HepG2 (cell line): ENCODE results near the gene P3R3URF. TPM values are rescaled to one million over a fixed set of nuclear protein-coding genes. Genes with fewer than 3 reads are reported as not detected.

Experiments
- ATAC-seq: fragments of 200-7000 bp; cut with Tn5 transposase; 3 replicates; pipeline ENCODE4 v1.9.1; 2020; ENCODE audit warnings: mild to moderate bottlenecking, moderate library complexity
- BruUV-seq: library from RNA; stranded (reverse); fragments of 400-500 nt; replicated peaks from 2 replicates; lab custom pipeline; 2021; lab: Mats Ljungman, UMichigan
- CTCF ChIA-PET: fragments of 300-600 bp; formaldehyde crosslinking; extraction: SDS; loops from one replicate; lab custom pipeline; 2021; ENCODE audit warnings: low total read pairs, inconsistent platforms, low intra/inter-chr PET ratio; lab: Yijun Ruan, JAX
- POLR2A ChIA-PET: fragments of 350-600 bp; sonication (Branson Sonifier 250); formaldehyde crosslinking; loops from one replicate; lab custom pipeline; 2020; ENCODE audit warnings: antibody characterized with exemption, inconsistent platforms; lab: Yijun Ruan, JAX
- DNase-seq: peaks from one replicate; pipeline ENCODE4 v3.0.0-alpha.2; 2015; ENCODE audit warnings: low spot score
- FAIRE-seq: peaks from 3 replicates; lab custom pipeline; 2011; peaks lifted over from hg19 to GRCh38; lab: Jason Lieb, UNC
- H2AFZ ChIP-seq: one replicate; pipeline ENCODE4 v1.6.1; 2011; ENCODE audit warnings: low read length, inconsistent platforms
- H3K27ac ChIP-seq: fragments of 300-600 bp; 3 replicates; pipeline ENCODE4 v1.8.0; 2011; ENCODE audit warnings: mixed run types, mild to moderate bottlenecking, mixed read lengths, low read length, inconsistent platforms; ENCODE audit not compliant: insufficient read depth; ENCODE audit errors: extremely low read length
- H3K27me3 ChIP-seq, 2 experiments: fragments of 200-600 bp in 1 of 2; 2 replicates in 1 of 2; 3 replicates in 1 of 2; pipeline versions ENCODE4 v1.6.0 to v1.8.0; 2011; ENCODE audit warnings: low read length in 2 of 2, mild to moderate bottlenecking in 2 of 2, moderate library complexity in 2 of 2, inconsistent platforms in 1 of 2; ENCODE audit not compliant: insufficient read depth in 2 of 2, control insufficient read depth in 1 of 2
- H3K36me3 ChIP-seq, 2 experiments: fragments of 200-600 bp in 1 of 2; replicated peaks in 1 of 2; 2 replicates in 1 of 2; 3 replicates in 1 of 2; pipeline versions ENCODE4 v1.5.1 to v1.8.0; 2011; ENCODE audit warnings: low read length in 2 of 2, inconsistent platforms in 1 of 2; ENCODE audit not compliant: insufficient read depth in 2 of 2, control insufficient read depth in 1 of 2
- H3K4me1 ChIP-seq: 2 replicates; pipeline ENCODE4 v1.5.1; 2012; ENCODE audit warnings: low read length, inconsistent platforms; ENCODE audit not compliant: insufficient read depth
- H3K4me2 ChIP-seq: 2 replicates; pipeline ENCODE4 v1.6.0; 2011; ENCODE audit warnings: low read depth, low read length, inconsistent platforms
- H3K4me3 ChIP-seq, 3 experiments: fragments of 200-600 bp in 1 of 3; sonication (generic), shearing (Covaris generic) in 1 of 3; replicated peaks in 1 of 3; 2 replicates each; pipeline ENCODE4 v1.5.1; 2011 to 2016; ENCODE audit warnings: low read length in 3 of 3, inconsistent platforms in 2 of 3, low read depth in 2 of 3, mild to moderate bottlenecking in 2 of 3, control low read depth in 1 of 3, mixed read lengths in 1 of 3; ENCODE audit not compliant: insufficient read depth in 1 of 3
- H3K79me2 ChIP-seq: one replicate; pipeline ENCODE4 v1.6.1; 2011; ENCODE audit warnings: low read length, inconsistent platforms; ENCODE audit not compliant: insufficient read depth
- H3K9ac ChIP-seq: 2 replicates; pipeline ENCODE4 v1.6.0; 2011; ENCODE audit warnings: mild to moderate bottlenecking, low read depth, low read length, inconsistent platforms; ENCODE audit not compliant: insufficient read depth
- H3K9me3 ChIP-seq: 2 replicates; pipeline ENCODE4 v1.5.1; 2012; ENCODE audit warnings: mild to moderate bottlenecking, low read length
- H4K20me1 ChIP-seq: 2 replicates; pipeline ENCODE4 v1.6.0; 2011; ENCODE audit warnings: inconsistent platforms, mild to moderate bottlenecking, low read length, moderate library complexity; ENCODE audit not compliant: insufficient read depth
- ATF7-NPFF ChIP-seq: sonication (generic); formaldehyde crosslinking; IDR thresholded peaks from 2 replicates; pipeline ENCODE4 v1.8.1; 2023; ENCODE audit warnings: mild to moderate bottlenecking, low read depth, missing genetic modification reagents, moderate library complexity
- EED ChIP-seq: sonication (generic); formaldehyde crosslinking; IDR thresholded peaks from 2 replicates; pipeline ENCODE4 v1.5.0; 2020; ENCODE audit warnings: mild to moderate bottlenecking, missing genetic modification reagents
- EZH2 ChIP-seq: conservative IDR thresholded peaks from 2 replicates; pipeline ENCODE4 v1.6.1; 2012; ENCODE audit warnings: mild to moderate bottlenecking, low read depth, low read length, moderate library complexity
- HES4 ChIP-seq: sonication (generic); formaldehyde crosslinking; IDR thresholded peaks from 2 replicates; pipeline ENCODE4 v1.9.0; 2021; ENCODE audit warnings: mild to moderate bottlenecking, missing genetic modification reagents, borderline replicate concordance
- NR2F1 ChIP-seq, 2 experiments: fragments of 450-650 bp in 1 of 2; formaldehyde crosslinking in 1 of 2; IDR thresholded peaks; 2 replicates each; pipeline versions ENCODE4 v1.5.0 to v1.6.1; 2016 to 2020; ENCODE audit warnings: mild to moderate bottlenecking in 1 of 2, missing compliant biosample characterization in 1 of 2, missing genetic modification reagents in 1 of 2, moderate library complexity in 1 of 2
- NR2F2 ChIP-seq: IDR thresholded peaks from 2 replicates; pipeline ENCODE4 v1.6.1; 2012; ENCODE audit warnings: low read depth, inconsistent platforms, borderline replicate concordance
- SIN3A ChIP-seq: IDR thresholded peaks from 2 replicates; pipeline ENCODE4 v1.6.1; 2011; ENCODE audit warnings: low read depth, mild to moderate bottlenecking, control low read depth, low read length, borderline replicate concordance
- SOX5 ChIP-seq: IDR thresholded peaks from 2 replicates; pipeline ENCODE4 v1.6.1; 2016; ENCODE audit warnings: borderline replicate concordance
- ZBTB42 ChIP-seq: sonication (generic); formaldehyde crosslinking; IDR thresholded peaks from 2 replicates; pipeline ENCODE4 v1.5.0; 2020; ENCODE audit warnings: mild to moderate bottlenecking, missing genetic modification reagents
- ZMAT3 ChIP-seq: sonication (generic); formaldehyde crosslinking; conservative IDR thresholded peaks from 2 replicates; pipeline ENCODE4 v1.7.0; 2021; ENCODE audit warnings: missing genetic modification reagents
- ZNF331 ChIP-seq: sonication (generic); formaldehyde crosslinking; IDR thresholded peaks from 2 replicates; pipeline ENCODE4 v1.4.0; 2020; ENCODE audit warnings: missing genetic modification reagents
- ZNF547 ChIP-seq: sonication (generic); formaldehyde crosslinking; IDR thresholded peaks from 2 replicates; pipeline ENCODE4 v1.5.1; 2020; ENCODE audit warnings: mild to moderate bottlenecking, missing genetic modification reagents
- ZNF776 ChIP-seq: sonication (generic); formaldehyde crosslinking; IDR thresholded peaks from 2 replicates; pipeline ENCODE4 v1.4.0; 2020; ENCODE audit warnings: mild to moderate bottlenecking, missing genetic modification reagents
- WGBS: methylation state at CpG from one replicate; pipeline ENCODE4 v1.1.6; 2017; ENCODE audit warnings: low lambda C conversion rate; 5-methylcytosine and 5-hydroxymethylcytosine counted together
- in situ Hi-C: cut with HindIII; loops from 2 replicates; pipeline ENCODE4 v1.10.0; 2017; ENCODE audit warnings: low pct_unique_long_range_greater_than_20kb; ENCODE audit not compliant: extremely low pct_ligation_motif_present
- intact Hi-C: fragments of 100-400 bp; cut with micrococcal nuclease; formaldehyde crosslinking; loops from one replicate; pipeline ENCODE4 v1.10.0; 2022; ENCODE audit not compliant: unreplicated experiment
- polyA plus RNA-seq, 8 experiments: library from polyadenylated mRNA; depleted of rRNA in 3 of 8; stranded (reverse) in 7 of 8; unstranded in 1 of 8; fragments of >200 nt; fragmentation: Illumina TruSeq in 4 of 8; extraction: Trizol in 4 of 8; gene quantifications; 2 replicates each; pipeline versions ENCODE4 v1.2.1 to v1.2.3, GENCODE V29; 2011 to 2016; ENCODE audit warnings: low read depth in 4 of 8, missing spikeins in 1 of 8, mixed read lengths in 1 of 8; ENCODE audit not compliant: insufficient read depth in 1 of 8
- total RNA-seq, 5 experiments: library from RNA; depleted of rRNA; stranded (reverse); fragments of >200 nt; fragmentation: Illumina TruSeq; extraction: Trizol; gene quantifications; 2 replicates each; pipeline ENCODE4 v1.2.3, GENCODE V29; 2016; ENCODE audit warnings: low read depth in 1 of 5
- TF ChIP-seq, protein P1 (sequence below): sonication (generic); formaldehyde crosslinking; IDR thresholded peaks from 2 replicates; pipeline ENCODE4 v1.8.1; 2023; ENCODE audit warnings: missing genetic modification reagents, mild to moderate bottlenecking, borderline replicate concordance
- TF ChIP-seq, protein P2 (sequence below): sonication (generic); formaldehyde crosslinking; IDR thresholded peaks from 2 replicates; pipeline ENCODE4 v1.4.0; 2020; ENCODE audit warnings: missing genetic modification reagents
- TF ChIP-seq, protein P3 (sequence below): sonication (generic); formaldehyde crosslinking; IDR thresholded peaks from 2 replicates; pipeline ENCODE4 v1.4.0; 2020; ENCODE audit warnings: mild to moderate bottlenecking, missing genetic modification reagents
- TF ChIP-seq, protein P4 (sequence below): sonication (generic); formaldehyde crosslinking; conservative IDR thresholded peaks from 2 replicates; pipeline ENCODE4 v1.8.0; 2022; ENCODE audit warnings: missing genetic modification reagents
- TF ChIP-seq, protein P5 (sequence below): IDR thresholded peaks from 2 replicates; pipeline ENCODE4 v1.6.1; 2012; ENCODE audit warnings: low read depth, low read length, improper control_type of control experiment

Gene P3R3URF
- total and polyA plus RNA-seq, 2 of the 13 experiments (the other 11 are each of a cell fraction or from before 2014, with no cell fraction given) = not detected

DNA sequence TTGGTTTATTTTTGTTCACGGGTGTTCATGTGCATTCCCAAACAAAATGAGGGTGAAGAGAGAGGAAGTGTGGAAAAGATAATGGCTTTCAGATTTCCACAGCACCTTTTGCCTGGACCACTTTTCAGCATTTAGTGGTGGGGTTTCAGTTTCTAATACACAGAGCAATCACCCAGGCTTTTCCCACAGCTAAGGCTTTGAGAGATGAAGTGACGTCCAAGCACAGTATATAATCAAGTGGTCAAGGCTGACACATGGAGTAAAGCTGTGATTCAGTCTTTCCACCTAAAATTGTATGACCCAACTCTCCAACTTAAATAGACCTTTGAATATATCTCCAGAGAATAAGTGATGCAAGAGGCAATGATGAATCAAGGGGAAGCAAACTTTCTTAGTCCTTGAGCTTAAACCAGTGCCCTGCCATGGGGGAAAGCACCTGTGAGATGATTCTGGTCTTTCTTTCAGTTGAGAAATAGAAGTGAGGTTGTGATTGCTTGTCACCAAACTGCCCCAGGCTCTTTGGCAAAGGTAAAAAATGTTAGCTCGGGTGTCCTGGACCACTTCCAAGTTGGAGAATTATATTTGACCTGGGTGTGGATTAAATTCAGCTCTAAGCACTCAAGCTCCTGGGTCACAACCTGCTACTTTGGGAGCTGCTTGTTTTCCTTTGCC is 41.5 kb downstream of the P3R3URF start:
- DNase-seq (no peak), FAIRE-seq (no peak)
- CTCF ChIA-PET = no interaction called here
- TF ChIP-seq ATF7-NPFF (CRISPR knock-in tag) (no peak), ZNF547 (CRISPR knock-in tag) (no peak), EZH2 (no peak), NR2F1 (CRISPR knock-in tag; IDR thresholded peaks at IDR 0.05) (no peak), ZNF776 (CRISPR knock-in tag) (no peak), SOX5 (CRISPR knock-in tag) (no peak), ZNF331 (no peak), ZBTB42 (CRISPR knock-in tag) (no peak), NR2F2 (no peak), HES4 (CRISPR knock-in tag) (no peak), ZMAT3 (CRISPR knock-in tag) (no peak), EED (CRISPR knock-in tag) (no peak), SIN3A (no peak)
- TF ChIP-seq, protein P1, sequence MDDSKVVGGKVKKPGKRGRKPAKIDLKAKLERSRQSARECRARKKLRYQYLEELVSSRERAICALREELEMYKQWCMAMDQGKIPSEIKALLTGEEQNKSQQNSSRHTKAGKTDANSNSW = no peak
- TF ChIP-seq, protein P2, sequence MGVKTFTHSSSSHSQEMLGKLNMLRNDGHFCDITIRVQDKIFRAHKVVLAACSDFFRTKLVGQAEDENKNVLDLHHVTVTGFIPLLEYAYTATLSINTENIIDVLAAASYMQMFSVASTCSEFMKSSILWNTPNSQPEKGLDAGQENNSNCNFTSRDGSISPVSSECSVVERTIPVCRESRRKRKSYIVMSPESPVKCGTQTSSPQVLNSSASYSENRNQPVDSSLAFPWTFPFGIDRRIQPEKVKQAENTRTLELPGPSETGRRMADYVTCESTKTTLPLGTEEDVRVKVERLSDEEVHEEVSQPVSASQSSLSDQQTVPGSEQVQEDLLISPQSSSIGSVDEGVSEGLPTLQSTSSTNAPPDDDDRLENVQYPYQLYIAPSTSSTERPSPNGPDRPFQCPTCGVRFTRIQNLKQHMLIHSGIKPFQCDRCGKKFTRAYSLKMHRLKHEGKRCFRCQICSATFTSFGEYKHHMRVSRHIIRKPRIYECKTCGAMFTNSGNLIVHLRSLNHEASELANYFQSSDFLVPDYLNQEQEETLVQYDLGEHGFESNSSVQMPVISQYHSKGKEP = no peak
- TF ChIP-seq, protein P3, sequence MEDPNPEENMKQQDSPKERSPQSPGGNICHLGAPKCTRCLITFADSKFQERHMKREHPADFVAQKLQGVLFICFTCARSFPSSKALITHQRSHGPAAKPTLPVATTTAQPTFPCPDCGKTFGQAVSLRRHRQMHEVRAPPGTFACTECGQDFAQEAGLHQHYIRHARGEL = no peak
- TF ChIP-seq, protein P4, sequence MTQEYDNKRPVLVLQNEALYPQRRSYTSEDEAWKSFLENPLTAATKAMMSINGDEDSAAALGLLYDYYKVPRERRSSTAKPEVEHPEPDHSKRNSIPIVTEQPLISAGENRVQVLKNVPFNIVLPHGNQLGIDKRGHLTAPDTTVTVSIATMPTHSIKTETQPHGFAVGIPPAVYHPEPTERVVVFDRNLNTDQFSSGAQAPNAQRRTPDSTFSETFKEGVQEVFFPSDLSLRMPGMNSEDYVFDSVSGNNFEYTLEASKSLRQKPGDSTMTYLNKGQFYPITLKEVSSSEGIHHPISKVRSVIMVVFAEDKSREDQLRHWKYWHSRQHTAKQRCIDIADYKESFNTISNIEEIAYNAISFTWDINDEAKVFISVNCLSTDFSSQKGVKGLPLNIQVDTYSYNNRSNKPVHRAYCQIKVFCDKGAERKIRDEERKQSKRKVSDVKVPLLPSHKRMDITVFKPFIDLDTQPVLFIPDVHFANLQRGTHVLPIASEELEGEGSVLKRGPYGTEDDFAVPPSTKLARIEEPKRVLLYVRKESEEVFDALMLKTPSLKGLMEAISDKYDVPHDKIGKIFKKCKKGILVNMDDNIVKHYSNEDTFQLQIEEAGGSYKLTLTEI (CRISPR knock-in tag) = no peak
- TF ChIP-seq, protein P5, sequence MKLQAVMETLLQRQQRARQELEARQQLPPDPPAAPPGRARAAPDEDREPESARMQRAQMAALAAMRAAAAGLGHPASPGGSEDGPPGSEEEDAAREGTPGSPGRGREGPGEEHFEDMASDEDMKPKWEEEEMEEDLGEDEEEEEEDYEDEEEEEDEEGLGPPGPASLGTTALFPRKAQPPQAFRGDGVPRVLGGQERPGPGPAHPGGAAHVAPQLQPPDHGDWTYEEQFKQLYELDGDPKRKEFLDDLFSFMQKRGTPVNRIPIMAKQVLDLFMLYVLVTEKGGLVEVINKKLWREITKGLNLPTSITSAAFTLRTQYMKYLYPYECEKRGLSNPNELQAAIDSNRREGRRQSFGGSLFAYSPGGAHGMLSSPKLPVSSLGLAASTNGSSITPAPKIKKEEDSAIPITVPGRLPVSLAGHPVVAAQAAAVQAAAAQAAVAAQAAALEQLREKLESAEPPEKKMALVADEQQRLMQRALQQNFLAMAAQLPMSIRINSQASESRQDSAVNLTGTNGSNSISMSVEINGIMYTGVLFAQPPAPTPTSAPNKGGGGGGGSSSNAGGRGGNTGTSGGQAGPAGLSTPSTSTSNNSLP = no peak

More for the DNA sequence above, 41.5 kb downstream of the P3R3URF start:
- H3K27me3 ChIP-seq = peaks cover 2 to 16% of the 10 kb centered on the region in 2 experiments; a peak in 4 of 5 replicates
- H3K36me3 ChIP-seq = no peaks in the 10 kb centered on the region
- no peak overlapping the region for H2AFZ ChIP-seq
- WGBS = 51% methylated on average over 3 of the region's 3 CpGs
- H3K79me2 ChIP-seq = peaks cover 4% of the 10 kb centered on the region
- in situ Hi-C loops = no loop called here
- ATAC-seq = no peak
- H3K9me3 ChIP-seq = no peaks in the 10 kb centered on the region
- no peak overlapping the region for H3K9ac ChIP-seq
- no peak overlapping the region for H3K4me3 ChIP-seq
- no TSS peak for BruUV-seq
- H4K20me1 ChIP-seq = no peaks in the 10 kb centered on the region
- POLR2A ChIA-PET = interaction anchor here (0.6 kb wide), 1 partner anchor 112 kb away, joined by 3 read pairs; no protein-coding TSS in a partner anchor
- H3K4me2 ChIP-seq = no peak overlapping the region
- no peak overlapping the region for H3K27ac ChIP-seq
- intact Hi-C loops = no loop called here
- peaks cover 35% of the 10 kb centered on the region for H3K4me1 ChIP-seq
